ENCODE data around the gene TNRC6C.
"Not testable (repeated sequence)": the region's sequence is repeated elsewhere in the genome, so short reads cannot be mapped to it uniquely, and the experiment has no call there.

TNRC6C gene

DNA sequence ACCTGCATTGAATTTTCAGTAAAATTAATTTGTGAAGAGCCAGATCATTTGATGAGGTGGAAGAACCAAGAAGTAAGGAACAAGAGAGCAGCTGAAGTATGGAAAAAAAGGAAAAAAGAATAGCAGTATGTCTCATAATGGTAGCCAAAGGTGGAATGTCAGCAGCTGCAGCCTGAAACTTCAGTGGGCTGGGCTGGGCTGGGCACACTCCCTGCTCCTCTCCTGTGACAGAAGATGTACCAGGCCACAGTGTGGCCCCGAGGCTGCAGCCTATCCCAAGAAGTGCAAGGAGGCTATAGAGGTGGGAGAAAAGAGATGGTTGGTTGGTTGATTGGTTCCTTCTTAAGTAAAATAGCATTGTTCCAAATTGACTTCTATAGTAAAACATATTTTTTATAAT lies 84.5 kb downstream of the TNRC6C start:
- no peak for DNase-seq (ENCODE audit: low spot score)

DNA sequence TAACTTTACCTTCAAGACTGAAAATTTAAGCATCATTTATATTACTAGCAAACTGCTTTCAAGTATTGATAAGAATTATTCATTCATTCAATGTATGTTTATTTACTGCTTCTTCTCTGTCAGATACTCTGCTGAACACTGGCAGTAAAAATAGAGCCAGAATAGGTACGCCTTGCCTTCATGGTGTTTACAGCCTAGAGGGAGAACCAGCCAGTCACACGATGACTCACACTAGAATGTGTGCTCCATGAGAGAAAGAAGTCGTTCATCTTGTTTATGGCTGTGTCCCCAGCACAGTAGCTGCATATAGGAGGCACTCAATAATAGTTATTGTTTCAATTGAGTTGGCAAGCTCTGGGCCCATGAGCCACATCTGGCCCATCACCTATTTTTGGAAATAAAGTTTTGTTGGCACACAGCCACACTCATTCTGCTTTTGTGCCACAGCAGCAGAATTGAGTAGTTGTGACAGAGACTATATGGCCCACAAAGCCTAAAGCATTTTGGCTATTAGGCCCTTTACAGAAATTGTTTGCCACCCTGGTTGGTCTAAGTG lies 85.9 kb downstream of the TNRC6C start:
- no peak for DNase-seq (ENCODE audit: low spot score)

DNA sequence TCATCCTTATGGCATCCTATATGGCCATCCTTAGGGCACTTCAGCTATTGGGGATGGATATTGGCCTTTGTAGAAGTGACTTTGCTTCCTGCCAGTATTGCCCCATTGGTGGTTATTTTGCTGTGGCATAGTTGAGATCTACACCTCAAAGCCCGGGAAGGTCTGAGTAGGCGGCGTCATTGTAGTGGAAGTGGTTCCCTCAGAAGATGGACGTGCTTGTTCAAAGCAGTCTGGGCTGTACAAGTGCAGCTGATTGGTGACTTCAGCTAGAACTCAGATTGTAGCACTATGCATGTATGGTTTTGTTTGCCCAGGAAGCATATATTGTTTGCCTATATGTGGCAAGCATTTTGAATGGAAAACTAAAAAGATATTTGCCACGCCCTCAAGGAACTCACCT lies 86.8 kb downstream of the TNRC6C start:
- no peak for DNase-seq (ENCODE audit: low spot score)

DNA sequence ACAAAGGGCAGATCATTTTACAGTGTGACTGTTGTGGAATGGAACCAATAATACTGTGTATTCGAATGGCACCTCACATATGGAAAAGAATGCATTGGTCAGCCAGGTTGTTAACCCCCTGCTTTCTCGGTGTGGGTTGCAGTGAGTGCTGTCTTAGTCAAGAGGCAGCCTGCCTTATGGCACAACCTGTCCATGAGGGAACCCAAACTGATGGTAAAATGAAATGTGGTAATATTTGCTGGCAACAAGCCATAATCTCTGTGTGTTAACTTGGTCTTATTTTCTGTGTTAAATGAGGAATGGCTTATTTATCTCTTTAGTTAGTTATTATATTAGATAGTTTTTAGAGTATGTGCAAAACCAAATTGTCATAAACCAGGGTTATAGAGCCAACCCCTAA lies 88.4 kb downstream of the TNRC6C start:
- DNase-seq (ENCODE audit: low spot score), result no peak

DNA sequence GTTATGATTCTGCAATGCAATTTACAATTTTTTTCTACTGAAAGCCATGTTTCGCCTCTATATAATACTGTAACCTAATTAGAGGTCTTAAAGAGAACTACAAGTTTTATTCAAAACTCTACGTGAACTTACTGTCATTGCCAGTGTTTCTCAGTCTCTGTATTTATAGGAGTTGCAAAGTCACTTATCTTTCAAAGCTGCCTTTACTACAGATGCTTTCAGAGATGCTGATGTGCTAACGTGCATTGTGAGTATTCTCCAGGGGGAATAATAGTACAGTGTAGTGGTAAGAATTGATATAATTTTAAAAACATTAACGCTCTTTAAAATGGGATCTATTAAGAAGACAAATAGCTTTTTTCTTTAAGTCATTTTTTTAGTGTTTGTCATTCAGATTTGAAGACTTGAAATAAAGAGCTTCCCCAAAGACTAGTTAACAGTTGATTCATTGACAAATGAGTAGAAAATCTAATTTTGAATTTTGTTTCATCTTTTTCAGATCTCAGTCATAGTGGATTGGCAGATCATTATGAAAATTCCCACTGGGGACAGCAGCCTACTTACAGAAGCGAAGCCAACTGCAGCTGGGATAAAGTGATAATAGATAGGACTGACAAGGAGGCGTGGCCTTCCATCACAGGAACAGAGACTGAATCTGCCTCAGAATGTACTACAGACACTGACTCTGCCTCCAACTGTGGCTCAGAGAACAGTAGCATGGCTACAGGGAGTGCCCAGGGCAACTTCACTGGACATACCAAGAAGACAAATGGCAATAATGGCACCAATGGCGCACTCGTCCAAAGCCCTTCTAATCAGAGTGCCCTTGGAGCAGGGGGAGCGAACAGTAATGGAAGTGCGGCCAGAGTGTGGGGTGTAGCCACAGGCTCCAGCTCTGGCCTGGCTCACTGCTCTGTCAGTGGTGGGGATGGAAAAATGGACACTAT lies 90.1 kb downstream of the TNRC6C start:
- DNase-seq (ENCODE audit: low spot score), result no peak

DNA sequence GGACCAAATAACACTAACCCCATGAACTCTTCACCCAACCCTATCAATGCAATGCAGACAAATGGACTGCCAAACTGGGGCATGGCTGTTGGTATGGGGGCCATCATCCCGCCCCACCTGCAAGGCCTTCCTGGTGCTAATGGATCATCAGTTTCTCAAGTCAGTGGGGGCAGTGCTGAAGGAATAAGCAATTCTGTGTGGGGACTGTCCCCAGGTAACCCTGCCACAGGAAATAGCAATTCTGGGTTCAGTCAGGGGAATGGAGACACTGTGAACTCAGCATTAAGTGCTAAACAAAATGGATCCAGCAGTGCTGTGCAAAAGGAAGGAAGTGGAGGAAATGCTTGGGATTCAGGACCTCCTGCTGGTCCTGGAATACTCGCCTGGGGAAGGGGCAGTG lies 91.1 kb downstream of the TNRC6C start:
- no peak for DNase-seq (ENCODE audit: low spot score)

DNA sequence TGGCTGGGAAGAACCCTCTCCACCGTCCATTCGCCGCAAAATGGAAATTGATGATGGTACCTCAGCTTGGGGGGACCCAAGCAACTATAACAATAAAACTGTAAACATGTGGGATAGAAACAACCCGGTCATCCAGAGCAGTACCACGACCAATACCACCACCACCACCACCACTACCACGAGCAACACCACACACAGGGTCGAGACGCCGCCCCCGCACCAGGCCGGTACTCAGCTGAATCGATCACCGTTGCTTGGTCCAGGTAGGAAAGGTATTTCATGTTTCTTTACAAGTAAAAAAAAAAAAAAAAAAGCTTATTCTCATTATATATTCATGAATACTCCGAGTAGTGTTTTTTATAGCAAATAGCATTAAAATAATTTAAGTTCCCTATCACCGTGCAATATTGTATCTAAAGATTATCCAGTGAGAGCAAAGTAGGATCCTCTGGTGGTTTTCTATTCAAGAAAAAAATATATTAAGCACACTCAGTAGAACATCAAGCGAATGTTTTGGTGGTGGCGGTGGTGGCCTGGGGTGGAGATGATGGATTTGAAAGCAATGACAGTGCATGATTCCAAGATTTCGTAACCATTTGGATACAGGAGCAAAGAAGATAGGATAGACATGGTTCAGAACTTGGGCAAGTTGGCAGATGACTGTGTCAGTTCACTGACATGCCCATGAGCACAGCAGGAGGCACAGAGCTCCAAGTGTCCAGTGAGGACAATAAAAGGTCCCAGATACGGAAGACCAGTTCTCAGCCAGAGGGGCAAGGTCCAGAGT lies 92.9 kb downstream of the TNRC6C start:
- DNase-seq (ENCODE audit: low spot score), result no peak

DNA sequence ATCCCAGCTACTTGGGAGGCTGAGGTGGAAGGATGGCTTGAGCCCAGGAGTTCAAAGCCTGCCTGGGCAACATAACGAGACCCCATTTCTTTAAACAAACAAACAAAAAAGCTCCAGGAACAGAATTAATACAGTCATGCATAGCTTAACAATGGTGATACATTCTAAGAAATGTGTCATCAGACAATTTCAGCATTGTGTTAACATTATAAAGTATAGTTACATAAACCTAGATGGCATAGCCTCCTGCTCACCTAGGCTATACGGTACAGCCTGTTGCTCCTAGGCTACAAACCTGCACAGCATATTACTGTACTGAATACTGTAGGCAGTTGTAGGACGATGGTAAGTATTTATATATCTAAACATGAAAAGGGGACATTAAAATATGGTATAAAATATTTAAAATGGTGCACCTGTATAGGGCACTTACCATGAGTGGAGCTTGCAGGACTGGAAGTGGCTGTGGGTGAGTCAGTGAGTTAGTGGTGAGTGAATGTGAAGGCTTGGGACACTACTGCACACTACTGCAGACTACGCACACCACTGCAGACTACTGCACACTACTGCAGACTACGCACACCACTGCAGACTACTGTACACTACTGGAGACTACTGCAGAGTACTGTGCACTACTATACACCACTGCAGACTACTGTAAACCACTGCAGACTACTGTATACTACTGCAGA lies 95.4 kb downstream of the TNRC6C start:
- DNase-seq (ENCODE audit: low spot score), result no peak

DNA sequence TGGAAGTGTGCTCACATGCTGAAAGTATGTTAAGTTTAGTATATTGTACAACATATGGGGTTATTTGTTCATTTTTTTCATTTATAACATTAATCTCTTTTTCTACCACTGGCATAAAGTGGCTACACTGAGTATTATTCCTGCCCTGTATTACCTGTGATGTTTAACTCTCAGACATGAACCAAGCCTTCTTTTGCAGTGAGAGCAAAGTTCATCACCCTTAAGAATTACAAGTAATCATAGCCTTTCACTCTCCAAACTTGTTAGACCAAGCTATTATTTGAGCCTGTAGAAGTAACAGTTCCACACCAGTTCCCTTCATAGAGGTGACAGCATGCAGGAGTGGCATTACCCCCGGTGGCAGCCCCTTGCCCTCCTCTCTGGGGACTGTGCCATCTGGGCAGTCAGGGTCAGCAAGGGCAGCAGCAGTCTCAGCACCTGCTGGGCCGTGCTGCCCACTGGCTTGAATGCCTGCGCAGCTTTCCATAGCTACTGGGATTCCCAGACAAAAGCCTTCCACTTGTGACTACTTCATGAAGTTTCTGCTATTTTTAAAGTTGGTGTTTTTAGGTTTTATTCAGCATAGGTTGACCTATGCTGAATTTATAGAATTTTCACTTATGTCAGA lies 98.7 kb downstream of the TNRC6C start:
- no peak for DNase-seq (ENCODE audit: low spot score)

DNA sequence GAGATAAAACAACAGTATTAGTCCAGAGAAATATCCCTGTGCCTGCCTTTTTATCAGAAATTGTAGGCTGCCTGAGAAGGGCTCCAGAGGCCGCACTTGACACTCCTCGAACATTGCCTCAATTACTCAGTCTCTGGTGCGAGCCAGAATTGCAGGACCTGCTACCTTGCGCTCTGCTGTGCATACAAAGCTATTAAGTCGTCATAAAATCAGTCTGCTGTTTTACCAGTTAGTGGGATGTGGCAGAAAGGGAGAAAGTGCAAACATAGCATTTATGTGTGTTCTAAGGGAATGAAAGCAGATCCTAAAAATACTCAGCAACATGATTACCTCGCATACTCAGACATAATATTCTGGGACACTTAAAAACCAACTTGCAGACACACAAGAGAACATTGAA lies 99.5 kb downstream of the TNRC6C start:
- no peak for DNase-seq (ENCODE audit: low spot score)

DNA sequence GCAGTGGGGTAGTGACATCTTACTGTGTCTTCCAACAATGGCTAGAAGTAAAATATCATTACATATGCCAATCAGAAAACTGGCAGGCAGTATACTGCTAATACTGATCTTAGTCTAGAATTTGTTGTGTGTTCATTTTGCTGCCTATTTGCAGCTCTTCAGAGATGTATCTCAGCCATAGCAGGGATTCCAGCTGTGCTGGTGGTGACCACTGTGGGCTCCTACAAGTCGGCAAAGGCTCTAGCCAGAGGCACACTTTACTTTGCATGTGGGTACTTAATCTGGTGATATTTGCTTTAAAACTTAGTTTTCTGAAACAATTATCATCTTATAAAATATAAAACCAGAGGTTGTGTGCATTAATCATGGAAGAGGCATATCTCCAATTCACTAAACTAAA lies 100.1 kb downstream of the TNRC6C start:
- DNase-seq (ENCODE audit: low spot score), result no peak

DNA sequence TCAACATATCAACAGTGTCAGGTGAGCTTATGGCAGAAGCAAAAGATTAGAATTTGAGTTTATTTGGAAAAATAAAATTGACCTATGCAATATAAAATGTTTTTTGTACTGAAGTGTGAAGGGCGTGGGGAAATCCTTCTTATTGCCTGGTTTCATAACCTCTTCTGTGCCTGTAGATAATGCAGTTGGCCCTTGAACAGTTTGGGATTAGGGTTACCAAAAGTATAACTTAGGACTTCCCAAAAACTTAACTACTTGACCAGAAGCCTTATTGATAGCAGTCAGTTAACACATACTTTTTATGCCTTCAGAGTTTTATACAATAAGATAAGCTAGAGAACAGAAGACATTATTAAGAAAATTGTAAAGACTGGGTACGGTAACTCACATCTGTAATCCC lies 104.1 kb downstream of the TNRC6C start:
- no peak for DNase-seq (ENCODE audit: low spot score)

DNA sequence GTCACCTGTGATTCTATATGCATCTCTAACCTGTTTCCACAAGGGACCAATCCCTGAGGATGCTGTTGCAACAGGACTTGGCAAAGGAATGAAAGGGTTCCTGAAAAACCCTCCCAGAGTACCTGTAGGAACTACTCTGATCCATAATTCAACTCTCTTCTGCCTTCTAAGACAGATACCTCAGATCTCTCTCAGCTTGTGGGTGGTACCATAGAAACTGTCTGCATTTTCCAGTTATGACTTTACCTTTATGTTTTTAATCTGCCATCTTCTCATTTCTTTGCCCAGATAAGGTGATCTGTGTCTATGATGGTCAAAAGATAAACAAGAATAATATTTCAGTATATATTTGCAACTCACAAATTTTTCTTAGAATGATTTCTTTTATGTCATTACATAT lies 105.0 kb downstream of the TNRC6C start:
- DNase-seq (ENCODE audit: low spot score), result no peak

DNA sequence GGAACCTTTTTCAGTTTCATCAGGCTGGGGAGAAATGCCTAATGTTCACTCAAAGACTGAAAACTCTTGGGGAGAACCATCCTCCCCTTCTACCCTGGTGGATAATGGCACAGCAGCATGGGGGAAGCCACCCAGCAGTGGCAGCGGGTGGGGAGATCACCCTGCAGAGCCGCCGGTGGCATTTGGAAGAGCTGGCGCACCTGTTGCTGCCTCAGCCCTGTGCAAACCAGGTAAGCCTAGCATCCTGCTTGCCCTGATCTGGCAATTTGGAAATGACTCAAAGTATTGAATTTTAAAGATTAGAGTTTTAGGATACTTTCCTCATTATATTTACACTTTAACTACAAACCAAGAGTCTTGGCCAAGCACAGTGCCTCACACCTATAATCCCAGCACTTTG lies 106.2 kb downstream of the TNRC6C start:
- DNase-seq (ENCODE audit: low spot score), result no peak

DNA sequence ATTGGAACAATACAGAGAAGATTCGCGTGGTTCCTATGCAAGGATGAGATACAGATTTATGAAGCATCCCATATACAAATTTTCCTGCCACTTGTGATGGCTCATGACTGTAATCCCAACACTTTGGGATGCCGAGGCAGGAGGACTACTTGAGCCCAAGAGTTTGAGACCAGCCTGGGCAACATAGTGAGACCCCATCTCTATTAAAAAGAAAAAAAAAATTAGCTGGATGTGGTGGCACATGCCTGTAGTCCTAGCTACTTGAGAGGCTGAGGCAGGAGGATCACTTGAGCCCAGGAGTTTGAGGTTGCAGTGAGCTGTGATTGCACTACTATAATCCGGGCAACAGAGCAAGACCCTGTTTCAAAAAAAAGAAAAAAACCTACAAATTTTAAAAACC lies 108.5 kb downstream of the TNRC6C start:
- not testable (repeated sequence) for DNase-seq (ENCODE audit: low spot score)

DNA sequence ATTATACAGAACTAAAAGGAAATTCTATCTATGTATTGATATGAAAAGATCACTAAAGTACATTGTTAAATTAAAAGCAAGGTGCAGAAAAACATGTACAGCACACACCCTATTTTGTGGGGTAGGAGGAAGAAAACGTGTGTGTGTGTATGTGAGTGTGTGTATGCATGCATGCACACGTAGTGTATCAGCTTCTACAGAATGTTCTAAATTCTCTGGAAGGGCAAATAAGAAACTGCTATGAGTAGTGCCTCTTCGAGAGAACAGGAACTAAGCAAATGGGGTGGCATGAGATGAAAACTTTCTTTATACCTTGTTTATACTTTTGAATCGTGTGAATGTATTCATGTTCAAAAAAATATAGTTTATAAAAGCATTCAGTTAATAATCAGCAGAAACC lies 111.2 kb downstream of the TNRC6C start:
- DNase-seq (ENCODE audit: low spot score), result no peak

DNA sequence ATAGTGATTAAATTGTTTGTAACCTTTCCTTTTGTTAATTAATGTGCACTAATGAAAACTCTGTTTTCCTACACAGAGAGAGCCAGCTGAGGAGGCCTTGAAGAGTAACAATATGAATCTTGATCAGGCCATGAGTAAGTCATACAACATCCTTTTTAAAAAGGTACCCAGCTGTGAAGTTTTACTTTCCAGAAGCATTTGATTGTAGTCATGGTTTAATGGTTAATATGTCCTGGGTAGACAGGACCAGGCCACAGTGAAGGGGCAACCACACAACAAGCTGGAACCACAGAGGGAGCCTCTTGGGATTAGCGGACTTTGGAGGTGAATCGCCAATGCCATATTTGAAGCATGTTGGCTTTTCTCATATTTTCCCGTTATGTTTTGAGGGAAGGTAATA lies 114.5 kb downstream of the TNRC6C start:
- no peak for DNase-seq (ENCODE audit: low spot score)

DNA sequence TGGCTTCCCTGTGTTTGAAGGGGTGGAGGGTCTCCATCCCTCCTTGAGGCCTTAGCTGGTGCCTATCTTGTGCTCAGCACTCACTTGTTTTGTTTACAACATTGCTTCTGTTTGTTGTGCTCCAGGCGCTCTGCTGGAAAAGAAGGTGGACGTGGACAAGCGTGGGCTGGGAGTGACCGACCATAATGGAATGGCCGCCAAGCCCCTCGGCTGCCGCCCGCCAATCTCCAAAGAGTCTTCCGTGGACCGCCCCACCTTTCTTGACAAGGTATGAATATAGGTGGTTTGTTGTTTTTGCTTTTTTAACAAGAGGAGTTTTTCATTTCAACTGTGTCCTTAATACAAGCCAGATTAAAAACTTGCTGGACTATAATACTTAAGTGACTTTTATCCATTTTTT lies 116.5 kb downstream of the TNRC6C start:
- DNase-seq (ENCODE audit: low spot score), result no peak

DNA sequence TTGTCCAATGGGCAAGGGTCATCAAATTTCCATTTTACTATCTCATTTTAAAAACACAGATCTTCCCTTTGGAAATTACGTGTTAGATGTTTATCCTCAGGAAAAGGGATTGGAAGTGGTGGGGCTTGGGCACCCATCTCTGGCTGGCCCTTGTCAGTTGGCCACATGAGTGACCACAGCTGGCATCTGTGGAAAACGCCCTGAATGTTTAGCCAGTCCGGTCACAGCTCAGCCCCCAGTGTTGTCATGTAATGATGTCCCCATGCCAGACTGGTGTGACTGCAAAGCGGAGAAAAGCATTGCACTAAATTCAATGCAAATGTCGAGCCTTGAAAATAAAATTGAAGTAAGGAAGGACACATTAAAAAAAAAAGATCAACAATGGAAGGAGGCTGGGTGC lies 117.0 kb downstream of the TNRC6C start:
- no peak for DNase-seq (ENCODE audit: low spot score)

DNA sequence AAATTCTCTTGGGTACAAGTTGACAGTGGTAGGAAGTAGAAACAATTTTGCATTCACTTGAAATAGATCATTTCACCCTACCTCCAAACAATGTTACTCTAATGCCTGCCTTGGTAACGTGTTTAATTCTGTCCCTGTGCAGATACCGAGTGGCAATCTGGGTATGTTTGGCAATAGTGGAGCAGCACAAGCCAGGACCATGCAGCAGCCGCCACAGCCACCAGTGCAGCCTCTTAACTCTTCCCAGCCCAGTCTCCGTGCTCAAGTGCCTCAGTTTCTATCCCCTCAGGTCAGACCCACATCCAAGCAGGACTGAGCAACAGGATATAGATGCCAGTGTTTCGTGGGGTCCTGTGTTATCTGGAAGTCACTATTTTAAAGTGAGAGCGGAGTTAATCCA lies 120.8 kb downstream of the TNRC6C start:
- DNase-seq (ENCODE audit: low spot score), result no peak

DNA sequence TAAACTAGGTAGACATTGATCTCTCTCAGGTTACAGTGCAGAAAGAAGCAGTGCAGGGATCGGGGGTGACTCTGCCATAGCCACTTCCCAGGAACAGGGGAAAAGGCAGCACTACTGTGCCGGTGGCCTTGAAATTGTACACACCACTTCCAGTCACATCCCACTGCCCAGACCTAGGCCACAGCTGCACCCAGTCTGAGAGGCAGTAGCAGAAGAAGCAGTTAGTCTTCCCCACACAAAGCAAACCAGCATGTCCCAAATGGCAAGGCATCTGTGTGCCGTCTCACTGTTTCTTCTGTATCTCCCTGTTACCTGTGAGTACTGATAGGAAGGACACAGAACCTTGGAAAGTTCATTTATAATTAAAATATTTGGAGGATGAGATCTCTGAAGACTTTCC lies 123.0 kb downstream of the TNRC6C start:
- DNase-seq (ENCODE audit: low spot score), result no peak

DNA sequence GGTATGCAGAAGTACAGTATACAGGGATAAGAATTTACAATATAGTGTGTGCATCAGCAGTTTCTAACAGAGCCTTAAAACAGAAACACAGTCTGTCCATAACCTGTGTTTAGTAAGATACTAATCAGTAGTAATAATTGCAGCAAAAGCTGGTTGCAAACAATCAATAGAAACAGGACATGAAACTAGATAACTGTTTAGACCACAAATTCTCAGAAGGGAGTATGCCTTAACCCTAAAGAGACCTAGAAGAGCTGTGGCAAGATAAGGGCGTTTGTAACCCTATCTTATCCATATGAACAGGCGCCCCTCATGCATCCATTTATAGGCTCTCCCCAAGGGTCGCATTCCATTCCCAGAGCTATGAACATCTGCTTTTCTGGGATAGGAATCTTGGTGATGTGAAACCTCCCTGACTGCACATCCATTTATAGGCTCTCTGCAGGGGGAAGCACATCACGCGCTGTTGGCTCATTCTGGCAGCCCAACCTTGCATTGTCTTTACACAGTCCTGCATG lies 123.9 kb downstream of the TNRC6C start:
- not testable (repeated sequence) for DNase-seq (ENCODE audit: low spot score)

All from AG20443 (cell line).